GM12878 (cell line): ENCODE measurements around the gene SERPING1. TPM values are rescaled to one million over a fixed set of nuclear protein-coding genes. Genes with fewer than 3 reads are reported as not detected.

Experiments used
- ATAC-seq: fragments of 200-7000 bp; cut with Tn5 transposase; 3 replicates; pipeline ENCODE4 v1.9.1; 2020; ENCODE audit warnings: mild to moderate bottlenecking, moderate library complexity
- BruUV-seq: library from RNA; stranded (reverse); fragments of 400-500 nt; replicated peaks from 2 replicates; lab custom pipeline; 2021; lab: Mats Ljungman, UMichigan
- CTCF ChIA-PET: fragments of 300-600 bp; sonication (Branson Sonifier 250); formaldehyde crosslinking; extraction: SDS; loops from one replicate; lab custom pipeline; 2021; ENCODE audit warnings: inconsistent platforms; lab: Yijun Ruan, JAX
- POLR2A ChIA-PET: fragments of 350-600 bp; formaldehyde crosslinking; extraction: SDS; loops from one replicate; lab custom pipeline; 2021; ENCODE audit warnings: inconsistent platforms; lab: Charles Lee
- RAD21 ChIA-PET: fragments of 300-600 bp; sonication (Branson Sonifier 250); formaldehyde crosslinking; loops from one replicate; lab custom pipeline; 2023; ENCODE audit warnings: antibody characterized with exemption; ENCODE audit not compliant: unreplicated experiment; lab: Charles Lee
- SMC1A ChIA-PET: fragments of 300-600 bp; sonication (Branson Sonifier 250); formaldehyde crosslinking; loops from one replicate; lab custom pipeline; 2023; ENCODE audit not compliant: unreplicated experiment, uncharacterized antibody; lab: Charles Lee
- DNase-seq: peaks from one replicate; pipeline ENCODE4 v3.0.0-alpha.2; 2011; ENCODE audit warnings: low read depth, low spot score
- FAIRE-seq: peaks from 3 replicates; lab custom pipeline; 2011; peaks lifted over from hg19 to GRCh38; lab: Jason Lieb, UNC
- H2AFZ ChIP-seq: 2 replicates; pipeline ENCODE4 v1.6.0; 2011; ENCODE audit warnings: low read depth, low read length, control low read depth; ENCODE audit not compliant: control insufficient read depth
- H3K27ac ChIP-seq: 2 replicates; pipeline ENCODE4 v1.5.1; 2011; ENCODE audit warnings: control low read depth; ENCODE audit not compliant: control insufficient read depth, insufficient read depth
- H3K27me3 ChIP-seq, 2 experiments: replicated peaks in 1 of 2; 2 replicates each; pipeline versions ENCODE4 v1.6.0 to v1.6.1; 2011; ENCODE audit warnings: low read length in 1 of 2; ENCODE audit not compliant: control insufficient read depth in 2 of 2, insufficient read depth in 2 of 2
- H3K36me3 ChIP-seq, 2 experiments: 2 replicates each; pipeline ENCODE4 v1.5.1; 2011; ENCODE audit warnings: low read length in 1 of 2; ENCODE audit not compliant: control insufficient read depth in 2 of 2, insufficient read depth in 2 of 2
- H3K4me1 ChIP-seq: 2 replicates; pipeline ENCODE4 v1.6.1; 2011; ENCODE audit warnings: mild to moderate bottlenecking, low read length, moderate library complexity, mixed read lengths; ENCODE audit not compliant: control insufficient read depth, insufficient read depth
- H3K4me2 ChIP-seq: 2 replicates; pipeline ENCODE4 v1.6.0; 2011; ENCODE audit warnings: control low read depth; ENCODE audit not compliant: control insufficient read depth, insufficient read depth
- H3K4me3 ChIP-seq: fragments of 200-600 bp; sonication (generic); 2 replicates; pipeline ENCODE4 v1.5.1; 2016
- H3K79me2 ChIP-seq: 2 replicates; pipeline ENCODE4 v1.6.0; 2011; ENCODE audit warnings: low read length; ENCODE audit not compliant: control insufficient read depth, insufficient read depth
- H3K9ac ChIP-seq: 2 replicates; pipeline ENCODE4 v1.8.0; 2011; ENCODE audit warnings: low read length, control low read depth, mixed read lengths; ENCODE audit not compliant: control insufficient read depth, insufficient read depth
- H3K9me3 ChIP-seq: replicated peaks from 3 replicates; pipeline ENCODE4 v1.5.1; 2011; ENCODE audit warnings: mild to moderate bottlenecking, low read length; ENCODE audit not compliant: control insufficient read depth, insufficient read depth
- H4K20me1 ChIP-seq: 2 replicates; pipeline ENCODE4 v1.6.0; 2011; ENCODE audit not compliant: control insufficient read depth, insufficient read depth
- BCL11A ChIP-seq: IDR thresholded peaks from 2 replicates; pipeline ENCODE4 v1.6.1; 2011; ENCODE audit warnings: low read depth, low read length
- CEBPB ChIP-seq, 2 experiments: fragments of 150-350 bp in 1 of 2; IDR thresholded peaks; 2 replicates each; pipeline ENCODE4 v1.6.1; 2012 to 2014; ENCODE audit warnings: low read depth in 2 of 2, low read length in 2 of 2, borderline replicate concordance in 1 of 2, inconsistent platforms in 1 of 2
- GABPA ChIP-seq: IDR thresholded peaks from 2 replicates; pipeline ENCODE4 v1.6.1; 2014; ENCODE audit warnings: antibody characterized with exemption, low read depth, mild to moderate bottlenecking, inconsistent platforms
- LARP7 ChIP-seq: fragments of 450-650 bp; IDR thresholded peaks from 2 replicates; pipeline ENCODE4 v1.6.1; 2017; ENCODE audit warnings: mild to moderate bottlenecking
- RUNX3 ChIP-seq: IDR thresholded peaks from 2 replicates; pipeline ENCODE4 v1.6.1; 2012; ENCODE audit warnings: low read length, inconsistent platforms
- SP1 ChIP-seq: IDR thresholded peaks from one replicate; pipeline ENCODE4 v1.6.1; 2011; ENCODE audit warnings: low read depth, low read length
- SPI1 ChIP-seq: IDR thresholded peaks from 2 replicates; pipeline ENCODE4 v1.6.1; 2011; ENCODE audit warnings: low read depth, mild to moderate bottlenecking, low read length, moderate library complexity, borderline replicate concordance; ENCODE audit not compliant: insufficient read depth
- TCF12 ChIP-seq: IDR thresholded peaks from 2 replicates; pipeline ENCODE4 v1.6.1; 2011; ENCODE audit warnings: low read depth, mild to moderate bottlenecking, low read length
- in situ Hi-C: fragments of 300-500 bp; cut with MboI; formaldehyde crosslinking; loops from 9 replicates; pipeline ENCODE4 v1.14.3; 2018; ENCODE audit warnings: mixed read lengths
- intact Hi-C: fragments of 100-400 bp; cut with micrococcal nuclease; formaldehyde crosslinking; loops from one replicate; pipeline ENCODE4 v1.14.2; 2022; ENCODE audit not compliant: unreplicated experiment
- polyA plus RNA-seq, 11 experiments: library from polyadenylated mRNA; depleted of rRNA in 4 of 11; unstranded in 6 of 11; stranded (reverse) in 5 of 11; fragments of >200 nt; fragmentation: Nextera tagmentation in 4 of 11; fragmentation: Illumina TruSeq in 1 of 11; extraction: Ambion mirVana in 4 of 11; extraction: Trizol in 1 of 11; gene quantifications; 1 replicate in 1 of 11; 2 replicates in 10 of 11; pipeline versions ENCODE4 v1.2.1 to v1.2.3, GENCODE V29; 2011 to 2016; ENCODE audit warnings: inconsistent platforms in 2 of 11, missing spikeins in 2 of 11, low read depth in 1 of 11
- total RNA-seq, 4 experiments: library from RNA; depleted of rRNA in 3 of 4; stranded (reverse); fragments of >200 nt in 3 of 4; fragmentation: Illumina TruSeq in 1 of 4; extraction: Trizol in 1 of 4; gene quantifications; 2 replicates each; pipeline versions ENCODE4 v1.2.1 to v1.2.3, GENCODE V29; 2013 to 2021
- TF ChIP-seq, protein P1 (sequence below): fragments of 450-650 bp; IDR thresholded peaks from 2 replicates; pipeline ENCODE4 v1.6.1; 2016; ENCODE audit warnings: mild to moderate bottlenecking

Gene SERPING1
- total and polyA plus RNA-seq, 10 of the 15 experiments (the other 5 are each of a cell fraction or from before 2014, with no cell fraction given): 0.24 to 1.4 TPM; not detected in 8

DNA sequence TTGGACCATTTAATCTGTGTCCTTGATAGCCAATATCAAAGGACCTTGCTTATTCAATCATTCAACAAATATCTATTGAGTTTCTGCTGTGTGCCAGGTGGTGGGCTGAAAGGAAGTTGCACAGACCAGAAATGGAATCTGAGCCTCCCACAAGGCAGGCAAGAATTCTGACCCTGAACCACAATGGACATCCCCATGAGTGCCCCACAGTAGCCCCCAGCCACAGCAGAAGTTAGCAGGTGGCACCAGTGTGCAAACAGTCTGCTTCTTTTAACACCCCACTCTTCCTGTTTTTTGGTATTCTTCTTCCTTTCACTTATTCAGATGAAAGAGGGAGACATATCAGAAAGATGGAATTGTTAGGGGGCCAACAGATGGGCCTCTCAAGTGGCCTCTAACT lies 12.2 kb upstream of the SERPING1 start:
- TF ChIP-seq LARP7: no peak
- TF ChIP-seq CEBPB (IDR thresholded peaks at IDR 0.05; ENCODE audit: borderline replicate concordance in 1 of 2, low read depth in 2 of 2, low read length in 2 of 2): no peak
- no peak for TF ChIP-seq BCL11A
- TF ChIP-seq RUNX3: no peak
- TF ChIP-seq SPI1: no peak
- no peak for TF ChIP-seq GABPA
- TF ChIP-seq, protein P1, sequence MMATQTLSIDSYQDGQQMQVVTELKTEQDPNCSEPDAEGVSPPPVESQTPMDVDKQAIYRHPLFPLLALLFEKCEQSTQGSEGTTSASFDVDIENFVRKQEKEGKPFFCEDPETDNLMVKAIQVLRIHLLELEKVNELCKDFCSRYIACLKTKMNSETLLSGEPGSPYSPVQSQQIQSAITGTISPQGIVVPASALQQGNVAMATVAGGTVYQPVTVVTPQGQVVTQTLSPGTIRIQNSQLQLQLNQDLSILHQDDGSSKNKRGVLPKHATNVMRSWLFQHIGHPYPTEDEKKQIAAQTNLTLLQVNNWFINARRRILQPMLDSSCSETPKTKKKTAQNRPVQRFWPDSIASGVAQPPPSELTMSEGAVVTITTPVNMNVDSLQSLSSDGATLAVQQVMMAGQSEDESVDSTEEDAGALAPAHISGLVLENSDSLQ: no peak
- no peak for TF ChIP-seq SP1
- TF ChIP-seq TCF12: no peak
- no peak for DNase-seq
- H3K79me2 ChIP-seq: no peaks in the 10 kb centered on the region
- ChIA-PET POLR2A (no interaction called here), CTCF (interaction anchor here (1.4 kb wide), 1 partner anchor 127 kb away, joined by 5 read pairs; no protein-coding TSS in a partner anchor), RAD21 (no interaction called here), SMC1A (interaction anchor here (0.6 kb wide), 1 partner anchor 80 kb away, joined by 3 read pairs; no protein-coding TSS in a partner anchor)
- no peak overlapping the region for H3K4me2 ChIP-seq
- in situ Hi-C loops: no loop called here
- peak; percentile 48 for ATAC-seq
- no peak overlapping the region for H2AFZ ChIP-seq
- no TSS peak for BruUV-seq
- FAIRE-seq: no peak
- H3K36me3 ChIP-seq: no peaks in the 10 kb centered on the region
- H3K9ac ChIP-seq: no peak overlapping the region
- no peaks in the 10 kb centered on the region for H3K27me3 ChIP-seq
- no peak overlapping the region for H3K4me3 ChIP-seq
- intact Hi-C loops: no loop called here
- H3K4me1 ChIP-seq: no peaks in the 10 kb centered on the region
- no peak overlapping the region for H3K27ac ChIP-seq
- H3K9me3 ChIP-seq: peaks cover 1% of the 10 kb centered on the region; the same call in 1 of the 3 replicates
- no peaks in the 10 kb centered on the region for H4K20me1 ChIP-seq
